HPDE6-E6E7 (cell line): Measurements from ENCODE around the gene CRTC1.
"Not testable (repeated sequence)": the region's sequence is repeated elsewhere in the genome, so short reads cannot be mapped to it uniquely, and the experiment has no call there.

Experiments used
- DNase-seq: peaks from one replicate; pipeline ENCODE4 v3.0.0; 2011; ENCODE audit warnings: missing footprints; ENCODE audit errors: extremely low spot score

CRTC1 gene

DNA sequence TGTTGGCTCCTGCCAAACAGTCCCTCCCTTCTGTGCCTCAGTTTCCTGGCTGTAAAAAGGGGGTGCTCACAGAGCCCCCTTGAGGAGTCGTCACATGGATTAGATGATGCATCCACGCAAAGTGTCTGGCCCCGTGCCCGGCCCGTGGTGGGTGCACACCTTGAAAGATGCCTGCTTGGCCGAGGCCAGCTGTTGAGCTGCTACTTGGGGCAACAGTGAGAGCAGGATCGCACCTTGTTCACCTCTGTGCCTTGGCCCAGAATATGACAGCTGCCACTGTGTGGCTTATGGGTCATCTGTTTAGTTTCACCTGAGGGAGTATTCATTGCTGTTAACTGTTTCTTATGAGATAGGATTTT is 17.7 kb downstream of the CRTC1 start:
- DNase-seq: no peak

DNA sequence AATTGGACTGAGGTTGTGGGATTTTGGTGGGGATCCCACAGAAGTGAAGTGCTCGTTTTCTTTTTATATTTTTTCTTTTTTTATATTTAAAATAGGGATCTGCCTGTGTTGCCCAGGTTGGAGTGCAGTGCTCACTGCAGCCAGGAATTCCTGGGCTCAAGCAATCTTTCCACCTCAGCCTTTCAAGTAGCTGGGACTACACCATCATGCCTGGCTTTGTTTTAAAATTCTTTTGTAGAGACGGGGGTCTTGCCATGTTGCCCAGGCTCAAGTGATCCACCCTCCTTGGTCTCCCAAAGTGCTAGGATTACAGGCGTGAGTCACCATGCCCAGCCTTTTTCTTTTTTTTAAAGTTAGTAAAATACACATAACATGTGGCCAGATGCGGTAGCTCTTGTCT is 20.6 kb downstream of the CRTC1 start:
- DNase-seq: no peak

DNA sequence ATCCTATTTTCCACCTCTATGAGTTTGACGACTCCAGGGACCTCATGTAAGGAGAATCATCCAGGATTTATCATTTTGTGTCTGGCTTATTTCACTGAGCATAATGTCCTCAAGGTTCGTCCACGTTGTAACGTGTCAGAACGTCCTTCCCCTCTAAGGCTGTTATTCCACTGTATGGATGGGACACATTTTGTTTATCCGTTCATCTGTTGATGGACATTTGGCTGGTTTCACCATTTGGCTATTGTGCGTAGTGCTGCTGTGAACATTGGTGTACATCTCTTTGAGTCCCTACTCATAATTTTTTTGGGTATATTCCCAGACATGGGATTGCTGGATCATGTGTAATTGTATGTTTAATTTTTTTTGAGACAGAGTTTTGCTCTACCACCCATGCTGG is 21.5 kb downstream of the CRTC1 start:
- DNase-seq: no peak

DNA sequence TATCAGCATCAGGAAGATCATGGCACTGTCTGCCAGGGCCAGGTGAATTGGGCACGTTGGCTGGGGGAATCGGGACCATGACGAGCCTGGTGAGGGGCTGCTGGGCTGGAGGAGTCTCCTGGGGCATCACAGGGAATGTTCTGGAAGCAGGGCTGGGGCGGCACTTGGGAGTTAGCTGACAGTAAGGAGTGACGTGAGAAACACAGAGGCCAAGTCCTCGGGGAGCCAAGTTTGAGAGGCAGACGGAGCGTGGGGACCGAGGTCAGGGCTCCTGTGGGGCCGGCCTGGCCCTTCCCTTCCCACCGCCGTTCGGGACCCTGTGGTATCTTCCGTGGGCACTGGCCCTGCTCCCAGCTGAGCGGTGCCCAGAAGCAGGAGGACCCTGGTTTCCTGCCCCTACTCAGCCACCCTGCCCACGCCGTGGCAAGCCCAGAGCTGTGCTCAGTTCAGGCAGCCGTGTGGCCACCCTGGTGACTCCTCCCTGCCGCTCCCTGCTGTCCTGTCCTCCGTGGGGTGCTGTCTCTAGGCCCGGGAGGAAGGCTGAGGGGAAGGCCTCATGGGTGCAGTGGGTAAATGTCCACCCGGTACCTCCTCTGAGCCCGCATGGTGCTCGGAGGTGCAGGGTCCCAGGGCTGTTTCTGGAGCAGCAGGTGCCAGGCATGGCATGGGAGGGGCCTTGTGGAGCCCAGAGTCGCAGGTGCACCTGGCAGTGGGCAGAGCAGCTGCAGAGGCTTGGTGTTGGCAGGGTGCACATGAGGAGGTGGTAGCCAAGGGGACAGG is 25.2 kb downstream of the CRTC1 start:
- no peak for DNase-seq

DNA sequence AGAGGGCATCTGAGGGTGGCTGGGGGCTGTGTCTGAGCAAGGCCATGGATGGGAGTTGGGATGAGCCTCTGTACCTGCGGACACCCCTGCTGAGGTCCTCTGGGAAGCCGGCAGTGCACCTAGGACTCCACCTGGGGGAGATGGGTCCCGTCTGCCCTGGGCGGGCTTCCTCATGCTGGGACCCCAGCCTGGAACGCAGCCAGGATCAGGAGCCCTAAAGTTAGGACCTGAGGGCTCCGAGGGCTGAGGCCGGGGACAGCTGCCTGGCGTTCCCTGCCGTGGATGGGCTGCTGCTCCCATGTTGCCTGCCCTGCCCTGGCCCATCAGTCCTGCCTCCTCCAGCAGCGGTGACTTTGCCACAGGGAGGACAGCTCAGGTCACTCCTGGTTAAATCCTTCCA is 26.1 kb downstream of the CRTC1 start:
- DNase-seq: no peak

DNA sequence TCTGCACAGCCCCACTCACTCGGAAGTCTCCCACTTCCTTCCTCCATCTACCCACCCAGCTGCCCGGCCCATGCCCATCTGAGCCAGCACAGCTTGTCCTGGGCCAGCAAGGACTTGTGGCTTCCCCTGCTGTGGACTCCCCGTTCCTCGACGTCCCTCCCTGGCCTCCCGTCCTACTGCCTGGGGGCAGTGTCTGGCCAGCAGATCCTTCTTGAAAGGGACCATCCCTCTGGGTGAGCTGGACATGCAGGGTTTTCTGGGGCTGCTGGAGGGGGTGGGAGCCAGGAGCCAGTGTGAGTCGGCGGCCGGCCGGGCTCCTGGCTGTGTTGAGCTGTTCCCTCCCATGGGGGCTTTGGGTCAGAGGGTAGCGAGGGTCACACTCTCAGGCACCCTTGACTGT is 26.7 kb downstream of the CRTC1 start:
- no peak for DNase-seq

DNA sequence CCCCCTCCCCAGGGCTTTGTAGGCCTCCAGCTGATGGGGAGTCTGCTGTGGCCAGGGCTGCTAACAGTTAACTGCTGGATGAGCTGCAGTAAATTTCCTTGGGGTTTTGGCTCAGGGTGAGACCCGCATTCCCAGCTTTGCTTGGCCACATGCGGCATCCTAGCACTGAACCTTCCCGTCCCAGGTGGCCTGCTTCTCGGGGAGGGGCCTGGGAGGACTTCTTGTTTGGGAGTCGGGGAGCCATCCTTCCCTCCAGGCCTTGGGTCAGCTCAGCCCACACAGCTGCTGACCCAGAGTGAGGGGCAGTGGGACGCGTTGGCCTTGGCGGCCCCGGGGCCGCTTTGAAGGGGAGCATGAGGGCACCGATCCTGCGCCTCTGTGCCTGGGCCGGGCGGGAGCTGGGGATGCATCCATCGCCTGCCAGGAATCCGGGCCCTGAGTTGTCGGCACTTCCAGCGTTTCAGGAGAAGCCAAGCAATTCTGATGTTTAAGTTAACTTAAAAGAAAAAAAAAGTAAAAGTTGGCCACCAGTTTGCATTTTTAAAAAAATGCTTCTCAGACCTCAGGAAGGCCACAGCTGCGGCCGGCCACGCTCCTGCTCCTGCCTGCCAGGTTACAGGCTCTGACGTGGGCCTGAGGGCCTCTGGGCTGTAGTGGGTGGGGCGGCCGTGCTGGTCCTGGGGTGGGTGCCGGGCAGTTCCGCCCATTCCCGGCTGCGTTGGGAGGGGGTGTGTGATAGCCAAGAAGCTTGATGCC is 27.7 kb downstream of the CRTC1 start:
- no peak for DNase-seq

DNA sequence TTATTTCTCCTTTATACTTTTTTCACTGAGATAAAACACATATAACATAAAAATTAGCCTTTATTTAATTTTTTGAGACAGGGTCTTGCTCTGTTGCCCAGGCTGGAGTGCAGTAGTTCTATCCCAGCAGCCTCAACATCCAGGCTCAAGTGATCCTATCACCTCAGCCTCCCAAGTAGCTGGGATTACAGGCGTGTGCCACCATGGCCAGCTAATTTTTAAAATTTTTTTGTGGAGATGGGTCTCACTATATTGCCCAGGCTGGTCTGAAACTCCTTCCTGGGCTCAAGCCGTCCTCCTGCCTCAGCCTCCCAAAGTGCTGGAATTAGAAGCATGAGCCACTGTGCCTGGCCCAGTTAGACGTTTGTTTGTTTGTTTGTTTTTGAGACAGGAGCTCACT is 28.4 kb downstream of the CRTC1 start:
- no peak for DNase-seq

DNA sequence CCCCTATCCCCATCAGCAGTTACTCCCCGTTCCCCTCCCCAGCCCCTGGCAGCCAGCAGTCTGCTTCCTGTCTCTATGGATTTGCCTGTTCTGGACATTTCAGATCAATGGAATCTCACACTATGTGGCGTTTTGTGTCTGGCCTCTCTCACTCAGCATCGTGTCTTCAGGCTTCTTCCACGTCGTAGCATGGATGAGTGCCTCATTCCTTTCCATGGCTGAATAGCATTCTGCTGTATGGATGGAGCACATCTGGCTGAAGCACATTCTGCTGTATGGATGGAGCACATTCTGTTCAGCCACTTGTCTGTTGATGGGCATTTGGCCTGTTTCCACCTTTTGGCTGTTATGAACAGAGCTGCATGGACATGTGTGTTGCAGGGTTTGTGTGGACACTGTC is 29.5 kb downstream of the CRTC1 start:
- no peak for DNase-seq

DNA sequence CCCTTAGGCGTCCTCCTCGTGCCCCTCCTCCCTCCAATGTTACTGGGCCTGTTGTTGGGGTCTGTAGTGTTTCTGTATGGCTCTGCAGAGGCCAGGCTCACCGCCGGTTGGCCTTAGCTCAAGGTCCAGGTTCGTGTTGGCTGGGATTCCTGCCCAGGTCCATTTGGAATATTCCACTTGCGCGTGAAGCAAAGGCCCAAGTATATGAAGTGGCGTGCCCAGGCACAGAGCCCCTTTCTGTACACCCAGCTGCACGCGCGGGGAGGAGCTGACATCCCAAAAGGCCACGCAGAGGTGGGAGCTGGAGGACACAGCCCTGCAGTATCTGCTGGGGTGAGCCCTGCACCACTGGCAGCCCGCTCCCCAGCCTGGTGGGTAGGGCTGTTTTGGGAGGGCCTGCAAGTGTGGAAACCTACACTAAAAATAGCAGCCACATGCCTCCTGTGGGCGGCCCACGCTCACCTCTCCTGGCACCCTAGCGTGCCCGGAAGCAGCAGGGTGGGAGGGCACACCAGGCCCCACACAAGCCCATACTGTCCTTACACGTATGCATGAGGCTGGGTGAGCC is 30.2 kb downstream of the CRTC1 start:
- no peak for DNase-seq

DNA sequence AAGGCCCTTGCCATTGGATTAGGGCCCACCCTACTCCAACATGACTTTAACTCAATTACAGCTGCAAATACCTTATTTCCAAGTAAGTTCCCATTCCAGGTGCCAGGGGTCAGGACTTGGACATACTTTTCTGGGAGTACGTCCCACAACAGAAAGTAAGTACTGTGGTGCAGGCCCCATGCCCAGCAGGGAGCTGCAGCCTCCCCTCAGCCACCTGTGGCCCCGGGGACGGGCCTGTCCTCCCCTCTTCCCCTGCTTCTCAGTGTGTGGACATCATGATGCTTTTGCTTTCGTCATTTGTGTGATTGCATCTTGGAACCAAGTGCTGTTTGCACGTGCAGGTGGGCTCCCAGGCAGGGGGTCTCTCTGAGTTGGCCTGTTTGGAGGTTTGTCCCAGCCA is 31.9 kb downstream of the CRTC1 start:
- DNase-seq: no peak

DNA sequence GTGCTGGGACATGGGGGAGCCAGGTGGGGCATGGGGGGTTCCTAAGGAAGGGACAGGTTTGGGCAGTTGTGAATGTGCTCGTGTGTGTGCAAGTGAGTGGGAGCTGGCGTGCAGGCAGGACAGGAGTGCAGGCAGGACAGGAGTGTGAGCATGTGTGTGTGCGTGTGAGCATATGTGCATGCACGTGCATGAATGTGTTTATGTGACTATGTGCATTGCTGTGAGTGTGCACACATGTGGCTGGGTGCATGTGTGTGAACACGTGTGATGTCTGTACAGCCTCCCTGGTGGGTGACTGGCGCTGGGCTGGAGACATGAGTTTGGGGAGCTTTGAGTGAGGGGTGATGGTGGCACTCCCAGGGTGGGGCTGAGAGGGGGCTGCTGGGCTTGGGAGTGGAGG is 33.4 kb downstream of the CRTC1 start:
- DNase-seq: no peak

DNA sequence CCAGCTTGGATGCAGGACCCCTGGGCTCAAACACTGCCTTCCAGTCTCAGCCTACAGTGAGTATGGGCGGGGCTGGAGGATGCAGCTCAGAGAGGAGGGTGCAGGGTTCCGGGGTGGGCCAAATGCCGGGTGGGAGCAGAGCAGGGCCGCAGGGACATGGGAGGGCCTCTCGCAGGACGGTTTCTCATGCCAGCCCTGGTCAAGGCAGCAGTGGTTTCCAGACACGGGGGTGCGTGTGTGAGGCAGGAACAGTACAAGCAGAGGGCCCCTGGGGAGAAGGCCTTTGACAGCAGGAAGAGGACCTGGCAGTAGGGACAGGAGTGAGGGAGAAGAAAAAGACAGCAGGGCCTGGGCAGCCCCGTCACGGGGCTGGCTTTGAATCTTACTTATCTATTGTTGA is 34.1 kb downstream of the CRTC1 start:
- no peak for DNase-seq

DNA sequence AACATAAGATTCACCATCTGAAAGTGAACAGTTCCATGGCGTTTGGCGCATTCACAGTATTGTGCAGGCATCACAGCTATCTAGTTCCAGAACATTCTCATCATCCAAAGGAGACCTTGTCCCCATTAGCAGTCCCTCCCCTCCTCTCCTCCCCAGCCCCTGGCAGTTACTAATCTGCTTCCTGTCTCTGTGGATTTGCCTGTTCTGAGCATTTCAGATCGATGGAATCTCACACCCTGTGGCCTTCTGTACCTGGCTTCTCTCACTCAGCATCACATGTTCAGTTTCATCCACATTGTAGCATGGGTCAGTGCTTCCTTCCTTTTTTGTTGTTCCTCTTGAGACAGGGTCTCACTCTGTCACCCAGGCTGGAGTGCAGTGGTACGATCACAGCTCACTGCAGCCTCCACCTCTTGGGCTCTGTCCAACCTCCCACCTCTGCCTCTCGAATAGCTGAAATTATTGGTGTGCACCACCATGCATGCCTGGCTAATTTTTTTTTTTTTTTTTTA is 34.6 kb downstream of the CRTC1 start:
- no peak for DNase-seq

DNA sequence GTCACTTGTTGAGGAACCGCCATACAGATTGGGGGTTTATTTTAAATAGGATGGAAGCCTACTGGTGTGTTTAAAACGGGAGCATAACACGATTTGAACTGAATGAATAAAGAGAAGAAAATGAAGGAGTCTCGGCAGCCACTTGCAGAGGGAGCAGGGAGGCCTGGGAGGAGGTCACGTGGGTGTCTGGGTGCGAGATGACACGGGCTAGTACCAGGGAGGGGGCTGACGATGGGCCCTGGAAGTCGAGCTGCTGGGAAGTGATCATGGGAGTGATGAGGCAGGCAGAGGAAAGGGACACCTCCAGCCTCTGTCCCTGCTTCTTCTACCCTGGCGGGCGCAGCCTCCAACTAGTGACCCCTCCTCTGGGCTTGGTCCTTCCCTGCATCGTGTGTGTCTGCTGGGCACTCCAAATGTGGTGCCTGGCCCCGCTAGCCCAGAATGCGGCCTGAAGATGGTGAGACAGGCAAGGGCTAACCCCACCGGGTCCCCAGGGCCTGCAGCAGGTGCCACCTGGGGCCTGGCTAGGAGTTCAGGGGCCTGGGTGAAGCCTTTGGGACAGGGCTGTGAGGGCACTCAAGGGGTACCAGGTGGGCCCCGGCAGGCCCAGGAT is 35.5 kb downstream of the CRTC1 start:
- DNase-seq: no peak

DNA sequence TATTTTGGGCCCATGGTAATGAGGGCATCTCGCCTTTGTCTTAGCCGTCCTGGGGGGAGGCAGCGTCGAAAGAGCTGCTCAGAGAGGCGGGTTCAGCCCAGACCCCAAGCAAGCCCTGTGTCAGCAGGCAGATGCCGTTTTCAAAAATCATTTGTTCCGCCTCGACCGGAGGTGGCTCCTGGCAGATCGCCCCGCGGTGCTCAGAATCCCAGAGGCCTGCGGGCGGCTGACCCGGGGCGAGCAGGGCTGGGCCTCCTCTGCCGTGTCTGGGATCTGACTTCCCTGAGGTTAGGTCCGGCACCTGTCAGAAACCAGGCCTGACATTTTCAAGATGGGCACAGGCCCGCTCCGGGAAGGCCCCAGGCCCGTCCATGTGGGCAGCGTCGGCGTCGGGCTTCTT is 36.1 kb downstream of the CRTC1 start:
- DNase-seq: no peak

DNA sequence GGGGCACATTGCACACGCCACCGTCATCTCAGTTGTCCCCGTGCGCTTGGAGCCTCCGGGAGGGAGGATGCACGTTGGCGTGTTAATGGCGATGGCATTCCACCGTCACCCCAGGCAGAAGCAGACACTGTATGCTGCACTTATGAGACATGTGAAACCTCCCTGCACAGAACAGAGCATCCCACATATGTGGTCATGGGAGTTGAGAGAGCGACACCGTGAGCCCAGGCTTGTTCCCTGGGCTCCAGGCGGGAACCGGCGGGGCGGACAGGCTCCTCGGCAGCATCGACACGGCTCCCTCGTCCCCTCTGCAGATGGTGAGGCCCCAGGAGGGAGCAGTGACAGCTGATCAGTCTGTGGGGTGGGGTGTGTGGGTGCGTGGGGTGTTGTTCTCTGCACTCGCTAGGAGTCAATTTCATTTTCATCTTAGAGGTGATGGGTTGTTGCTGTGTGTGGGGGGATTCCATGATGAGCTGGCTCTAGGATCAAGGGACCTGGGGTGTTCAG is 40.4 kb downstream of the CRTC1 start:
- DNase-seq: no peak

DNA sequence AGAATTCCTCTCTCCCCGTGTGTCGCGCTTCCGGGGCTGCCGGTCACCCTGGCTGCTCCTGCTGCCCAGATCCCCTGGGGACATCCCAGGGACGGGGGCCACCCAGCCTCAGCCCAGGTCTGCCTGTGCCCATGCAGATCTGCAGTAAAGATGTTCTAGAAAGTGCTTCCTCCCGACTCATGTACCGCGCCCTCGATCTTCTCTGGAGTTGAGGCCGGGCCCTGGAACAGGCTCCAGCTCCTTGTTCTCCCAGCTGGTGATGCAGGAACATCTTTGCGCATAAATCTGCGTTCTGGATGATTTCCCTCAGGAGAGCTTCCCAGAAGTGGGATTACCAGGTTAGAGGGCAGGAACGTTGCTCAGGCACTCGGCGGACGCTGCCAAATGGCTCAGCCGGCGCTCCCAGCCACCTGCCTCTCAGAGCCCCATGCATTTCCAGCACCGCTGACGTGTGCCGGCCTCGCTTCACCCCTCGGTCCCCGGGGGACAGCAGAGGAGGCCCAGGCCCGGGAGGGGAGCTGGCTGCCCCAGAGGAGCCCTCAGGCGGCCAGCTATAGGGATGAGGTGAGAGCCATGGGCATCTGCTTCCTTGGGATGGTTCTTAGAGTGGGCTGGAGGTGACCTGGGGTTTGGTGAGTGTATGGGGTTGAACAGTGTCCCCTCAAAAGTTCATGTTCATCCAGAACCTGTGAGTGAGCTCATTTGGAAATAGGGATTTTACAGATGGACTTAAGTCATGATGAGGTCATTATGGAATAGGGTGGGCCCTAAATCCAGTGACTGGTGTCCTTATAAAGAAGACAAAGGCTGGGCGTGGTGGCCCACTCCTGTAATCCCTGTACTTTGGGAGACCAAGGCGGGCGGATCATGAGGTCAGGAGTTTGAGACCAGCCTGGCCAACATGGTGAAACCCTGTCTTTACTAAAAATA is 42.6 kb downstream of the CRTC1 start:
- DNase-seq: no peak

DNA sequence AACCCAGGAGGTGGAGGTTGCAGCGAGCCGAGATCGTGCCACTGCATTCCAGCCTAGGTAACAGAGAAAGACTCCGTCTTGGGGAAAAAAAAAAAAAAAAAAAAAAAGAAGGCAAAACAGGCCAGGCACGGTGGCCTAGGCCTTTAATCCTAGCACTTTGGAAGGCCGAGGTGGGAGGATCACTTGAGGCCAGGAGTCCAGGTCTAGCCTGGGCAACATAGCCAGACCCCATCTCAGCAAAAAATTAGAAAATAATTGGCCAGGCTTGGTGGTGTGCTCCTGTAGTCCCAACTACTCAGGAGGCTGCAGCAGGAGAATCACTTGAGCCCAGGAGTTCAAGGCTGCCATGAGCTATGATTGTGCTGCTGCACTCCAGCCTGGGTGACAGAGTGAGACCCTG is 43.4 kb downstream of the CRTC1 start:
- DNase-seq: no peak

DNA sequence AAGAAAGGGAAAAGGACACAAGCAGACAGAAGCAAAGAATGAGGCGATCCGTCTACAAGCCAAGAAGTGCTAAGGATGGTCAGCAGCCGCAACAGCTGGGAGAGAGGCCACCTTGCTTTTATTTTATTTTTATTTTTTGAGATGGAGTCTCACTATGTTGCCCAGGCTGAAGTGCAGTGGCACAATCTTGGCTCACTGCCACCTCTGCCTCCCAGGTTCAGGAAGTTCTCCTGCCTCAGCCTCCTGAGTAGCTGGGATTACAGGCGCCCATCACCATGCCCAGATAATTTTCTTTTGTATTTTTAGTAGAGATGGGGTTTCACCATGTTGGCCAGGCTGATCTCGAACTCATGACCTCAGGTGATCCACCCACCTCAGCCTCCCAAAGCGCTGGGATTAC is 44.1 kb downstream of the CRTC1 start:
- DNase-seq: not testable (repeated sequence)

DNA sequence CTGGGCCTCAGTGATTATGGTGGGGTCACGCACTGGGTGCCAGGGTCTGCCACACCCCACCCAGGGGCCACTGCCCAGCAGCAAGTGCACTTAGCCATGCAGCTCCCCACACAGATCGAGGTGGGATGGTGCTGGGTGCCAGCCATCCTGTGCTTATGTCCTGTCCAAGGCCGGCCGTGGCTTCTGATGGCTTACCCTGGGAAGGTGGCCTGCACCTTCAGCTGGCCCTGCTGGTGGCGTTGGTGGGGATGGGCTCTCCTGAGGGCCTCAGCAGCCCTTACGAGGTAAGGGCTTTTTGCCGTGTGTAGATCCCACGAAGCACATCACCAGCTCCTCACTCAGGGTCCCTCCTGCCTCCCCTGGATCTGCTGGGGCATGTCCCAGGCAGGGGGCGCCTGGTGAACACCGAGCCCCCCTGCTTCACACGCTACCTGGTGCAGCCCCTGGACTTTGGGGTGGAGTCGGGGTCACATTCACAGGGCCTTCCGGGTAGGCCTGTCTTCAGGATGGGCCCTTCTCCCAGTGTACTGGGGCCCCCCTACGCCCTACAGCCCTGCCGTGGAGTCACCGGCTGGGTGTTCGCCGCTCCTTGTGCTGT is 46.6 kb downstream of the CRTC1 start:
- DNase-seq: no peak
